Cardiac fibroblast (primary cell): Measurements from ENCODE around the gene PRKD1.

Experiments used
- DNase-seq, 2 donors: peaks; one replicate each; pipeline versions ENCODE4 v3.0.0 to v3.0.0-alpha.2; 2010; ENCODE audit warnings: low read depth in 2 of 2
- H3K4me3 ChIP-seq, 2 donors: replicated peaks in 1 of 2; 1 replicate in 1 of 2; 2 replicates in 1 of 2; pipeline ENCODE4 v1.5.1; 2011; ENCODE audit warnings: low read depth in 2 of 2, low read length in 2 of 2, mild to moderate bottlenecking in 2 of 2, moderate library complexity in 1 of 2
- CTCF ChIP-seq: IDR thresholded peaks from one replicate; pipeline ENCODE4 v1.5.1; 2011; ENCODE audit warnings: low read depth, mild to moderate bottlenecking, low read length, inconsistent platforms

PRKD1 gene

DNA sequence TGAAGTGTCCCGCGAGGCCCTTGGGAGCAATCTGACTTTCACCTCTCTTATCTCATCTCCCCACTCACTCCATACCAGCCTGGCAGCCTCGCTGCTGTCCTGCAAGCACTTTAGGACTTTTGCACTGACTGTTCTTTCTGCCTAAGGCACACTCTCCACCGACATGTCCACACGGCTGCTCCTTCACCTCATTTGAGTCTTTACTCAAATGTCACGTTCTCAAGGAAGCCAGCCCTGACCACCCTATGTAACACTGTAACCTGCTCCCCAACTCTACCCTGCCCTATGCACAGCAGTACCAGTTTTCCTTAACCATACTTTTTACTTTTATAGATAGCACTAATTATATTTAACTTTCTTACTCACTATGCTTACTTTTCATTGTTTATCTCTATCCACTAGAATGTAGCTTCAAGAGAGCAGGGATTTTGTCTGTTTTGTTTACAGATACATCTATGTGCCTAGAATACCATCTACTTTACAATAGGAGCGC is 32.0 kb downstream of the PRKD1 start:
- no peak for DNase-seq
- H3K4me3 ChIP-seq: no peak overlapping the region
- no peak for TF ChIP-seq CTCF

DNA sequence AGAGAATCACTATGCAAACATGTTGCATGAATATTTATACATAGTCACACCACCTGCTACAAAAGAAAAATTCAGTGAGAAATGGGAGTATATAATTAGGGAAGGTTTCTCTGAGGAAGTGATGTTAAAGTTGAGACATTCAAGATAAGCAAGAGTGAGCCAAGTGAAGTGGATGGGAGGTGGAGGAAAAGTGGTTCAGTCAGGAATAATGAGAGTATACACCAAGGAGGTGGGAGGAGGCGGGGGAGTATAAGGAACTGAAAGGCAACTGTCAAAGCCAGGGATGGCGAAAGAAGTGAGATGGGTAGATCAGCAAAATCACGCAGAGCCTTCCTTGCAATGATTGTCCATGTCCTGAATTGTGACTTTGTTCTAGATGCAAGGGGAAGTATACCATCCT is 33.7 kb downstream of the PRKD1 start:
- no peak for DNase-seq
- TF ChIP-seq CTCF: no peak
- no peak overlapping the region for H3K4me3 ChIP-seq

DNA sequence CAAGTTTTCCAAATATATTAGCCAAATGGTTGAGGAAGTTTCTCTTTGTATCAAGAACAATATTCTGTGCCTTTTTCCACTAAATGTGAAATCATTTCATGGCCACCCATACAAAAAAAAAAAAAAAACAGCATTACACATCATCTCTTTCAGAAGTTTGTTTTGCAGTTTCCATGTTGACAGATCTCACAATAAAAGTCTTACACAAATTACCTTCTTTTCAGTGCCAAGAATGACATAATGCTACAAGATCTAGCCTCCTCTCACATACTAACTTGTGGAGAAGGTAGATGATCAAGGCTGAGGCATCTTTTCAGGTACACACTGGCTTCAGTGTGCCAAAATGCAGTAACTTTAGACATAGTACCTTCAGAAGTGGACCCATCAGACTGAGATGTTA is 35.3 kb downstream of the PRKD1 start:
- H3K4me3 ChIP-seq: no peak overlapping the region
- peak; percentile 34 to 66 for DNase-seq
- TF ChIP-seq CTCF: no peak

DNA sequence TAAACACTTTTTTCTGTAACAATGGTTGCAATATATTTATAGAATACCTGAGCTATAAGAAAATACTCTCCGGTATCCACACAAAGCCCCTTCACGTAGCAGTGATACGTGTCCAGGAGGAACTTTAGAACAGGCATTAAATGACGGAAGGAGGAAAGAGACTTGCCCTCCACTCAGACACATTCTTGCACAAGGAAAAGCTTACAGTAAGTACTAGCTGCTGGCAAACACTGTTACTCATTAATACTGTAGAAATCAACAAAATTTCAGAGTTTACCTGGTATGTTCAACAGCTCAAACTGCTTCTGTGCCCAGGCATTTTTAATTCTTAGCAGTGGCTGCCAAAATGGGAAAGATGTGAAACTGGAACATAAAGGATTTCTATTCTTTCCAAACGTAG is 41.7 kb downstream of the PRKD1 start:
- H3K4me3 ChIP-seq: no peak overlapping the region
- DNase-seq: no peak
- no peak for TF ChIP-seq CTCF

- no peak overlapping the region for H3K4me3 ChIP-seq
- DNase-seq: peak in 1 of 2 donors; percentile 36
- no peak for TF ChIP-seq CTCF
These were observed 59.6 kb downstream of the PRKD1 start for GRCh38 chr14:29868000-29868399.

DNA sequence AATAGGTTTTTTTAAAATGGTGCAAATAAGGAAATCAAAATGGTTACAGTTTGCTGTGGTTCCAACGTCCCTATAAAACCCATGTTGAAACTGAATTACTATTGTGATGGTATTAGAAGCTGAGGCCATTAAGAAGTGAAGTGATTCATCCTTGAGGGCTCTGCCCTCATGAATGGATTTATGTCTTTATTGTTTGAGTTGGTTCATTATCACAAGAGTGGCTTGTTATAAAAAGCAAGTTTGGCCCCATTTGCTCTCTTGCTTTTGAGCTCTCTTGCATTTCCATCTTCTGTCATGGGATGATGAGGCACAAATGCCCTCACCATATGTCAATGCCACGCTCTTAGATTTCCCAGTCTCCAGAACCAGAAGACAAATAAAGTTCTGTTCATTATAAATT is 62.3 kb downstream of the PRKD1 start:
- no peak for TF ChIP-seq CTCF
- no peak overlapping the region for H3K4me3 ChIP-seq
- DNase-seq: peak in 1 of 2 donors; percentile 7

- H3K4me3 ChIP-seq: no peak overlapping the region
- DNase-seq: no peak
- no peak for TF ChIP-seq CTCF
These were observed 65.7 kb downstream of the PRKD1 start for GRCh38 chr14:29861996-29862395.
